ENCODE results near the gene TNK1. TPM values are rescaled to one million over a fixed set of nuclear protein-coding genes. Genes with fewer than 3 reads are reported as not detected.

Gene TNK1
- total RNA-seq, 1 experiment from 2014 or later: 16.8 TPM

- peak overlapping the region; percentile 75 for H3K9ac ChIP-seq (ENCODE audit: low read length)
- peak overlapping the region; percentile 97 for H3K4me2 ChIP-seq (ENCODE audit: low read length)
- peaks cover 10 to 18% of the 10 kb centered on the region in 2 experiments; a peak in 3 of 4 replicates for H3K36me3 ChIP-seq (ENCODE audit: control insufficient read depth in 1 of 2, insufficient read depth in 2 of 2, low read length in 2 of 2)
- intact Hi-C loops (cut with micrococcal nuclease): loop anchor here (5.0 kb wide), 1 partner anchor 36 kb away; the partner anchor contains the start of gene TMEM95
- POLR2A ChIA-PET: no interaction called here
- no peak overlapping the region for H2AFZ ChIP-seq (ENCODE audit: low read depth, low read length, poor library complexity, severe bottlenecking)
- DNase-seq (ENCODE audit: low read depth, low spot score) (no peak), ATAC-seq (no peak)
- peak overlapping the region; percentile 93 for H3K27ac ChIP-seq (ENCODE audit: low read depth, low read length)
- no peaks in the 10 kb centered on the region for H3K27me3 ChIP-seq (ENCODE audit: insufficient read depth, low read length)
- peak overlapping the region; percentile 58 to 84 for H3K4me3 ChIP-seq (replicated peaks in 1 of 2; ENCODE audit: low read depth in 1 of 2, low read length in 2 of 2)
- no TSS peak for BruUV-seq (replicated peaks)
- H3K9me3 ChIP-seq (ENCODE audit: control insufficient read depth in 1 of 2, insufficient read depth in 1 of 2, low read depth in 1 of 2, low read length in 2 of 2): no peaks in the 10 kb centered on the region
- no peaks in the 10 kb centered on the region for H4K20me1 ChIP-seq (ENCODE audit: insufficient read depth)
- RAD21 ChIA-PET (ENCODE audit: low non-redundant PET in 1 of 2, low total read pairs in 2 of 2, uncharacterized antibody in 2 of 2, unreplicated experiment in 2 of 2): no interaction called here
- H3K9me2 ChIP-seq (ENCODE audit: insufficient read depth): no peaks in the 10 kb centered on the region
- CTCF ChIA-PET: interaction anchor here (1.8 kb wide), 1 partner anchor 44 kb away, joined by 6 read pairs; no protein-coding TSS in a partner anchor
- 0 out of 2 replicates have a peak, but pooled peaks cover 7% of the 10 kb centered on the region for H3K79me2 ChIP-seq (ENCODE audit: insufficient read depth, low read length)
- peaks cover 7 to 22% of the 10 kb centered on the region in 2 experiments; a peak in 3 of 4 replicates for H3K4me1 ChIP-seq (ENCODE audit: control insufficient read depth in 1 of 2, insufficient read depth in 2 of 2, low read length in 2 of 2)
- no peak for TF ChIP-seq RAD21 (IDR thresholded peaks at IDR 0.05; ENCODE audit: low read depth)
- peak; percentile 7; the same call in 1 of the 2 replicates for TF ChIP-seq MAX (IDR thresholded peaks at IDR 0.05)
- no peak for TF ChIP-seq EZH2 (IDR thresholded peaks at IDR 0.05)
These were observed 12.1 kb downstream of the TNK1 start for GRCh38 chr17:7392696-7393612.

- no peak overlapping the region for H2AFZ ChIP-seq (ENCODE audit: low read depth, low read length, poor library complexity, severe bottlenecking)
- H3K9me3 ChIP-seq (ENCODE audit: control insufficient read depth in 1 of 2, insufficient read depth in 1 of 2, low read depth in 1 of 2, low read length in 2 of 2): no peaks in the 10 kb centered on the region
- POLR2A ChIA-PET: interaction anchor here (0.6 to 1.4 kb wide), 4 partner anchors 8 to 177 kb away, joined by 3 to 22 read pairs (median 4); partner anchors contain the start of genes TMEM256 and TNK1
- no peaks in the 10 kb centered on the region for H4K20me1 ChIP-seq (ENCODE audit: insufficient read depth)
- RAD21 ChIA-PET (ENCODE audit: low non-redundant PET in 1 of 2, low total read pairs in 2 of 2, uncharacterized antibody in 2 of 2, unreplicated experiment in 2 of 2): interaction anchor here in 1 of 2 experiments (1.0 kb wide), 1 partner anchor 41 kb away, joined by 3 read pairs; the partner anchor contains the start of gene TMEM102
- H3K27ac ChIP-seq (ENCODE audit: low read depth, low read length): peak overlapping the region; percentile 93
- peak overlapping the region; percentile 75 for H3K9ac ChIP-seq (ENCODE audit: low read length)
- 0 out of 2 replicates have a peak, but pooled peaks cover 7% of the 10 kb centered on the region for H3K79me2 ChIP-seq (ENCODE audit: insufficient read depth, low read length)
- CTCF ChIA-PET: interaction anchor here (0.6 to 1.8 kb wide), 4 partner anchors 10 to 167 kb away, joined by 3 to 9 read pairs (median 6); partner anchors contain the start of genes TMEM256 and TNK1
- TSS peak; percentile 38 for BruUV-seq (replicated peaks)
- H3K27me3 ChIP-seq (ENCODE audit: insufficient read depth, low read length): no peaks in the 10 kb centered on the region
- peak overlapping the region; percentile 97 for H3K4me2 ChIP-seq (ENCODE audit: low read length)
- peaks cover 7 to 22% of the 10 kb centered on the region in 2 experiments; a peak in 3 of 4 replicates for H3K4me1 ChIP-seq (ENCODE audit: control insufficient read depth in 1 of 2, insufficient read depth in 2 of 2, low read length in 2 of 2)
- TF ChIP-seq JUND (IDR thresholded peaks at IDR 0.05) (no peak), MAX (IDR thresholded peaks at IDR 0.05) (peak; percentile 36; the same call in 1 of the 2 replicates), FOSL1 (IDR thresholded peaks at IDR 0.05; ENCODE audit: low read depth) (no peak), CTCF (IDR thresholded peaks at IDR 0.05 in 2 of 3, conservative IDR thresholded peaks at IDR 0.05 in 1 of 3; ENCODE audit: borderline replicate concordance in 1 of 3, insufficient read depth in 1 of 3, low read depth in 2 of 3, low read length in 2 of 3) (peak in 2 of 3 experiments; percentile 23 to 24; a peak in 2 of 6 replicates)
- H3K4me3 ChIP-seq (replicated peaks in 1 of 2; ENCODE audit: low read depth in 1 of 2, low read length in 2 of 2): peak overlapping the region; percentile 58 to 84
- no peaks in the 10 kb centered on the region for H3K9me2 ChIP-seq (ENCODE audit: insufficient read depth)
- DNase-seq (ENCODE audit: low read depth, low spot score) (no peak), ATAC-seq (peak; percentile 35)
- H3K36me3 ChIP-seq (ENCODE audit: control insufficient read depth in 1 of 2, insufficient read depth in 2 of 2, low read length in 2 of 2): peaks cover 10 to 17% of the 10 kb centered on the region in 2 experiments; a peak in 3 of 4 replicates
- intact Hi-C loops (cut with micrococcal nuclease): loop anchor here (1.0 to 5.0 kb wide), 2 partner anchors 37 to 43 kb away; partner anchors contain the start of gene TMEM95
These were observed 12.9 kb downstream of the TNK1 start for GRCh38 chr17:7393613-7394451.

All from HCT116 (cell line).